ENCODE measurements around the gene YBEY.
"Not testable (repeated sequence)": the region's sequence is repeated elsewhere in the genome, so short reads cannot be mapped to it uniquely, and the experiment has no call there.

- TF ChIP-seq CTCF (IDR thresholded peaks at IDR 0.05; ENCODE audit: insufficient read depth, low read length, poor library complexity, severe bottlenecking); EZH2phosphoT487 (conservative IDR thresholded peaks at IDR 0.05; ENCODE audit: low read length): not testable (repeated sequence)
Measured at GRCh38 chr21:46241577-46241976, 44.6 kb upstream of the YBEY start.
